H1 (cell line): ENCODE data around the gene TUT1. TPM values are rescaled to one million over a fixed set of nuclear protein-coding genes. Genes with fewer than 3 reads are reported as not detected.

Source experiments
- CTCF ChIA-PET: fragments of 300-600 bp; sonication (Branson Sonifier 250); formaldehyde crosslinking; loops from one replicate; lab custom pipeline; 2021; ENCODE audit not compliant: partially characterized antibody; lab: Charles Lee
- POLR2A ChIA-PET: fragments of 300-600 bp; sonication (Branson Sonifier 250); formaldehyde crosslinking; loops from one replicate; lab custom pipeline; 2021; ENCODE audit warnings: inconsistent platforms; ENCODE audit not compliant: partially characterized antibody; lab: Charles Lee
- DNase-seq, 2 experiments: peaks; one replicate each; pipeline versions ENCODE4 v3.0.0 to v3.0.0-alpha.2; 2010 to 2022; ENCODE audit warnings: low spot score in 2 of 2, low read depth in 1 of 2, mixed read lengths in 1 of 2
- FAIRE-seq: peaks from 2 replicates; lab custom pipeline; 2011; peaks lifted over from hg19 to GRCh38; lab: Jason Lieb, UNC
- H2AFZ ChIP-seq: 2 replicates; pipeline ENCODE4 v1.8.1; 2012; ENCODE audit warnings: low read length, inconsistent platforms
- H2AK5ac ChIP-seq: 2 replicates; pipeline ENCODE4 v1.6.1; 2013; ENCODE audit warnings: low read depth, low read length
- H2BK120ac ChIP-seq: replicated peaks from 2 replicates; pipeline ENCODE3; 2013; ENCODE audit warnings: low read depth, low read length, inconsistent platforms
- H2BK12ac ChIP-seq: 2 replicates; pipeline ENCODE4 v1.6.1; 2013; ENCODE audit warnings: low read depth, low read length
- H2BK15ac ChIP-seq: 2 replicates; pipeline ENCODE4 v1.6.1; 2013; ENCODE audit warnings: low read length
- H2BK20ac ChIP-seq: 2 replicates; pipeline ENCODE4 v1.6.1; 2013; ENCODE audit warnings: low read length
- H2BK5ac ChIP-seq: 2 replicates; pipeline ENCODE4 v1.6.1; 2013; ENCODE audit warnings: low read depth, low read length
- H3K14ac ChIP-seq: 2 replicates; pipeline ENCODE4 v1.6.1; 2013; ENCODE audit warnings: inconsistent platforms; ENCODE audit not compliant: insufficient read length
- H3K18ac ChIP-seq: 2 replicates; pipeline ENCODE4 v1.6.1; 2013; ENCODE audit warnings: low read length; ENCODE audit errors: extremely low read depth
- H3K23ac ChIP-seq: 2 replicates; pipeline ENCODE4 v1.6.1; 2013; ENCODE audit warnings: inconsistent platforms; ENCODE audit not compliant: insufficient read length
- H3K23me2 ChIP-seq: 2 replicates; pipeline ENCODE4 v1.6.1; 2013; ENCODE audit warnings: low read depth, low read length
- H3K27ac ChIP-seq: 2 replicates; pipeline ENCODE4 v1.6.1; 2011; ENCODE audit warnings: low read depth, low read length, inconsistent platforms
- H3K27me3 ChIP-seq, 4 experiments: replicated peaks in 1 of 4; 1 replicate in 1 of 4; 2 replicates in 3 of 4; pipeline versions ENCODE4 v1.6.1 to v1.8.1; 2011 to 2013; ENCODE audit warnings: low read length in 3 of 4, mild to moderate bottlenecking in 3 of 4, inconsistent platforms in 2 of 4, mixed read lengths in 2 of 4, moderate library complexity in 1 of 4; ENCODE audit not compliant: control insufficient read depth in 3 of 4, insufficient read depth in 3 of 4; ENCODE audit errors: extremely low read depth in 1 of 4
- H3K36me3 ChIP-seq, 4 experiments: 2 replicates each; pipeline versions ENCODE4 v1.6.1 to v1.8.1; 2011 to 2013; ENCODE audit warnings: mild to moderate bottlenecking in 4 of 4, low read length in 3 of 4, moderate library complexity in 2 of 4, control low read depth in 1 of 4, inconsistent platforms in 1 of 4; ENCODE audit not compliant: insufficient read depth in 4 of 4, control insufficient read depth in 2 of 4
- H3K4ac ChIP-seq: replicated peaks from 2 replicates; pipeline ENCODE3; 2013; ENCODE audit warnings: low read length, low read depth, mixed read lengths, inconsistent platforms; ENCODE audit not compliant: insufficient read length
- H3K4me1 ChIP-seq, 4 experiments: replicated peaks in 1 of 4; 1 replicate in 1 of 4; 2 replicates in 3 of 4; pipeline versions ENCODE4 v1.6.1 to v1.8.1; 2011 to 2013; ENCODE audit warnings: low read length in 3 of 4, inconsistent platforms in 2 of 4, mixed read lengths in 1 of 4; ENCODE audit not compliant: insufficient read depth in 4 of 4, control insufficient read depth in 3 of 4
- H3K4me2 ChIP-seq, 2 experiments: 2 replicates each; pipeline versions ENCODE4 v1.6.1 to v1.8.1; 2011 to 2013; ENCODE audit warnings: low read depth in 2 of 2, low read length in 2 of 2, control low read depth in 1 of 2, inconsistent platforms in 1 of 2, mild to moderate bottlenecking in 1 of 2; ENCODE audit not compliant: insufficient read depth in 1 of 2
- H3K4me3 ChIP-seq, 4 experiments: fragments of 200-600, 300-600 bp in 1 of 4; sonication (generic), shearing (Covaris generic), sonication (Bioruptor Twin) in 1 of 4; 2 replicates each; pipeline versions ENCODE4 v1.5.1 to v1.8.1; 2011 to 2016; ENCODE audit warnings: low read length in 4 of 4, low read depth in 3 of 4, control low read depth in 2 of 4, inconsistent platforms in 2 of 4, mild to moderate bottlenecking in 2 of 4, mixed read lengths in 1 of 4, moderate library complexity in 1 of 4; ENCODE audit not compliant: insufficient read depth in 2 of 4; ENCODE audit errors: extremely low read depth in 1 of 4
- H3K56ac ChIP-seq: replicated peaks from 2 replicates; pipeline ENCODE3; 2013; ENCODE audit warnings: low read depth, mild to moderate bottlenecking, mixed read lengths, low read length, inconsistent platforms; ENCODE audit not compliant: insufficient read length
- H3K79me1 ChIP-seq: 2 replicates; pipeline ENCODE4 v1.6.1; 2013; ENCODE audit warnings: low read depth, low read length, control low read depth
- H3K79me2 ChIP-seq, 2 experiments: 2 replicates each; pipeline versions ENCODE4 v1.6.1 to v1.8.1; 2012 to 2013; ENCODE audit warnings: low read length in 2 of 2, mild to moderate bottlenecking in 2 of 2, inconsistent platforms in 1 of 2; ENCODE audit not compliant: insufficient read depth in 2 of 2, control insufficient read depth in 1 of 2
- H3K9ac ChIP-seq, 4 experiments: replicated peaks in 1 of 4; 1 replicate in 1 of 4; 2 replicates in 3 of 4; pipeline versions ENCODE4 v1.6.1 to v1.8.1; 2011 to 2013; ENCODE audit warnings: low read depth in 3 of 4, low read length in 3 of 4, control low read depth in 2 of 4, mild to moderate bottlenecking in 2 of 4, moderate library complexity in 2 of 4, inconsistent platforms in 1 of 4; ENCODE audit errors: extremely low read depth in 1 of 4
- H3K9me3 ChIP-seq, 2 experiments: 2 replicates each; pipeline versions ENCODE4 v1.6.1 to v1.8.1; 2012 to 2013; ENCODE audit warnings: mild to moderate bottlenecking in 2 of 2, moderate library complexity in 2 of 2, control low read depth in 1 of 2, inconsistent platforms in 1 of 2, low read depth in 1 of 2, low read length in 1 of 2, mixed read lengths in 1 of 2; ENCODE audit not compliant: insufficient read depth in 2 of 2
- H4K20me1 ChIP-seq, 2 experiments: replicated peaks in 1 of 2; 2 replicates each; pipeline versions ENCODE3 to v1.8.1; 2011 to 2013; ENCODE audit warnings: inconsistent platforms in 2 of 2, low read length in 2 of 2, mild to moderate bottlenecking in 1 of 2; ENCODE audit not compliant: insufficient read depth in 2 of 2, control insufficient read depth in 1 of 2
- H4K5ac ChIP-seq: 2 replicates; pipeline ENCODE4 v1.6.1; 2013; ENCODE audit warnings: low read length, low read depth, mixed read lengths, inconsistent platforms; ENCODE audit not compliant: insufficient read length
- H4K8ac ChIP-seq: 2 replicates; pipeline ENCODE4 v1.8.0; 2013; ENCODE audit warnings: mild to moderate bottlenecking, moderate library complexity, low read length, inconsistent platforms; ENCODE audit not compliant: insufficient read depth; ENCODE audit errors: extremely low read depth
- H4K91ac ChIP-seq: replicated peaks from 2 replicates; pipeline ENCODE3; 2013; ENCODE audit warnings: low read length, mixed read lengths, inconsistent platforms; ENCODE audit not compliant: insufficient read length
- ASH2L ChIP-seq: fragments of 200-600, 300-600 bp; sonication (generic); IDR thresholded peaks from one replicate; pipeline ENCODE4 v1.7.1; 2017; ENCODE audit warnings: low read length
- POLR2A ChIP-seq, 2 experiments: IDR thresholded peaks; 1 replicate in 1 of 2; 2 replicates in 1 of 2; pipeline ENCODE4 v1.6.1; 2011; ENCODE audit warnings: low read depth in 2 of 2, low read length in 2 of 2, mild to moderate bottlenecking in 2 of 2; ENCODE audit errors: control extremely low read depth in 1 of 2
- SAP30 ChIP-seq: fragments of 300-600 bp; sonication (generic); IDR thresholded peaks from 2 replicates; pipeline ENCODE4 v1.7.1; 2012; ENCODE audit warnings: low read length, moderate library complexity, mild to moderate bottlenecking, inconsistent platforms; ENCODE audit not compliant: insufficient read depth, insufficient replicate concordance
- TEAD4 ChIP-seq: IDR thresholded peaks from 2 replicates; pipeline ENCODE4 v1.6.1; 2012; ENCODE audit warnings: low read depth, low read length, inconsistent platforms, mixed read lengths
- WGBS, 2 experiments: shearing (Covaris generic) in 1 of 2; methylation state at CpG; one replicate each; pipeline versions ENCODE4 v1.1.6 to v1.1.7; 2013 to 2015; ENCODE audit warnings: low lambda C conversion rate in 2 of 2, mixed read lengths in 2 of 2, inconsistent platforms in 1 of 2, low coverage in 1 of 2, missing lambda C conversion rate in 1 of 2; ENCODE audit not compliant: insufficient replicate concordance in 2 of 2, insufficient coverage in 1 of 2, insufficient read length in 1 of 2; ENCODE audit errors: extremely low coverage in 1 of 2, missing lambda C conversion rate in 1 of 2; 5-methylcytosine and 5-hydroxymethylcytosine counted together
- long read RNA-seq, 2 experiments: library from RNA in 1 of 2; library from capped mRNA in 1 of 2; stranded (forward); transcript quantifications; one replicate each; pipeline ENCODE4 v2.0.0, GENCODE V29; 2021; ENCODE audit warnings: inconsistent platforms in 1 of 2
- polyA minus RNA-seq, 3 experiments: library from RNA; depleted of rRNA, polyadenylated mRNA; stranded (reverse); fragments of >200 nt; gene quantifications; 1 replicate in 2 of 3; 2 replicates in 1 of 3; pipeline ENCODE4 v1.2.3, GENCODE V29; 2011
- polyA plus RNA-seq, 7 experiments: library from polyadenylated mRNA; depleted of rRNA in 3 of 7; stranded (reverse) in 5 of 7; unstranded in 2 of 7; fragments of >200 nt in 5 of 7; fragments of 200-250 nt in 2 of 7; gene quantifications; 1 replicate in 5 of 7; 2 replicates in 1 of 7; 4 replicates in 1 of 7; pipeline versions ENCODE4 v1.2.1 to v1.2.3, GENCODE V29; 2011 to 2013; ENCODE audit warnings: missing spikeins in 2 of 7, mixed read lengths in 2 of 7
- total RNA-seq: library from RNA; stranded (reverse); fragmentation: NEBNext Ultra II Directional; extraction: Animal tissue kit (Norgen Biotek cat#: 25700); gene quantifications from 2 replicates; pipeline ENCODE4 v1.2.1, GENCODE V29; 2021

Gene TUT1, protein sequence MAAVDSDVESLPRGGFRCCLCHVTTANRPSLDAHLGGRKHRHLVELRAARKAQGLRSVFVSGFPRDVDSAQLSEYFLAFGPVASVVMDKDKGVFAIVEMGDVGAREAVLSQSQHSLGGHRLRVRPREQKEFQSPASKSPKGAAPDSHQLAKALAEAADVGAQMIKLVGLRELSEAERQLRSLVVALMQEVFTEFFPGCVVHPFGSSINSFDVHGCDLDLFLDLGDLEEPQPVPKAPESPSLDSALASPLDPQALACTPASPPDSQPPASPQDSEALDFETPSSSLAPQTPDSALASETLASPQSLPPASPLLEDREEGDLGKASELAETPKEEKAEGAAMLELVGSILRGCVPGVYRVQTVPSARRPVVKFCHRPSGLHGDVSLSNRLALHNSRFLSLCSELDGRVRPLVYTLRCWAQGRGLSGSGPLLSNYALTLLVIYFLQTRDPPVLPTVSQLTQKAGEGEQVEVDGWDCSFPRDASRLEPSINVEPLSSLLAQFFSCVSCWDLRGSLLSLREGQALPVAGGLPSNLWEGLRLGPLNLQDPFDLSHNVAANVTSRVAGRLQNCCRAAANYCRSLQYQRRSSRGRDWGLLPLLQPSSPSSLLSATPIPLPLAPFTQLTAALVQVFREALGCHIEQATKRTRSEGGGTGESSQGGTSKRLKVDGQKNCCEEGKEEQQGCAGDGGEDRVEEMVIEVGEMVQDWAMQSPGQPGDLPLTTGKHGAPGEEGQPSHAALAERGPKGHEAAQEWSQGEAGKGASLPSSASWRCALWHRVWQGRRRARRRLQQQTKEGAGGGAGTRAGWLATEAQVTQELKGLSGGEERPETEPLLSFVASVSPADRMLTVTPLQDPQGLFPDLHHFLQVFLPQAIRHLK
- 24.6 and 31.5 TPM in 2 replicates for total RNA-seq
- 17.8 and 26.2 TPM in 2 replicates for polyA plus RNA-seq (2011; rRNA removed)
- 24.2 TPM for polyA plus RNA-seq (2011; cell fraction: cytosol; rRNA removed)
- polyA plus RNA-seq (2011; cell fraction: nucleus; rRNA removed): 41.6 TPM
- 20.8 to 24.7 TPM (median 23.1 TPM) in 4 replicates for polyA plus RNA-seq (2012, experiment 1 of 2)
- polyA plus RNA-seq (2012, experiment 2 of 2): 20.4 TPM
- polyA plus RNA-seq (2013, experiment 1 of 2): 15.5 TPM
- polyA plus RNA-seq (2013, experiment 2 of 2): 13.2 TPM
- 10.0 and 16.4 TPM in 2 replicates for polyA minus RNA-seq (2011; rRNA and poly(A)+ RNA removed)
- 7.1 TPM for polyA minus RNA-seq (2011; cell fraction: cytosol; rRNA and poly(A)+ RNA removed)
- 8.6 TPM for polyA minus RNA-seq (2011; cell fraction: nucleus; rRNA and poly(A)+ RNA removed)
- long read RNA-seq, experiment 1, partial matches to known transcripts: 4 of 6 reads
- long read RNA-seq, experiment 1, other reads (novel, unspliced or antisense): 1 of 6 reads
- long read RNA-seq, experiment 2, transcript TUT1-202 (9 exons, 2,826 nt): major isoform, 8 of 18 reads
- long read RNA-seq, experiment 2, partial matches to known transcripts: 0 of 18 reads
- long read RNA-seq, experiment 2, other reads (novel, unspliced or antisense): 10 of 18 reads

DNA sequence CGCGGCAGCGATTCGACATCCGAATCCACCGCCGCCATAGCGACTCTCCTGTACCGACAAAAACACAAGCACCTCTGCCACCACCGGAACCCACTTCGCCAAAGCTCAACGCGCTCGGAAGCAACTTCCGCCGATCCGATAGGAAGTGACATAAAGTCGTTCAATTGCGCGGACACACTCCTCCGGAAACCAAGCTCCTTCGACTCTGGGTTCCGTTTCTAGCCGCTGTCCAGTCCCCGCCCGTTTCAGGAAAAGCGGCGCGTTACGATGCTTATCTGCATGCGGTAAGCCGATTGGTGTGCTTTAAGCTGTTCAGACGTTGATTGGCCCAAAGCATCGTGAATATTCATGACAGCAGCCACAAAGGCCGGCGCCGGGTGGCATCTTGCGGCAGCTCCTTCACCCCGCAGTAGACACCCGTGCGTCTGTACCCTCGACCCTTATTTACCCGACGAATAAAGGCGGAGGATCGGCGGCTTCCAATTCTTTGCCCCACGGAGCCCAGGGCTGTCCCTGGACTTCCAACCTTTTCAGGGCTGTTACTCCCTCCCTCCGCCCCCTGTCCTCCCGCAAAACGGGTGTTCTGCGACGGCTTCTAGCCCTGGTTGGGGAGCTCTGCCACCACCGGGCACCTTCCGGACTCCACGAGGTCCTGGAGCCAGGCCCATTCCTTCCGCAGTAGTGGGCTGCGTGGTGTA lies at the start of gene TUT1:
TUT1 (minus strand) TSS at position 76 of the 698 bp plus-strand sequence; CDS start at position 38, 38 bp downstream.
- H2AK5ac ChIP-seq: peak within 1 kb of the TSS; percentile 87; the same call in 1 of the 2 replicates
- no peak within 1 kb of the TSS for H3K23ac ChIP-seq
- CTCF ChIA-PET: interaction anchor here (0.8 to 7.2 kb wide), 25 partner anchors 9 to 1660 kb away, joined by 3 to 97 read pairs (median 4); partner anchors contain the start of genes C11orf98, CSKMT, EML3 and MTA2
- H4K8ac ChIP-seq: peak within 1 kb of the TSS; percentile 90
- H3K23me2 ChIP-seq: peaks cover 6% of the 10 kb centered on the region
- no peak within 1 kb of the TSS for H4K91ac ChIP-seq
- H3K4ac ChIP-seq: peak within 1 kb of the TSS; percentile 23
- H3K9ac ChIP-seq: peak within 1 kb of the TSS; percentile 73 to 90 (median 80)
- peak within 1 kb of the TSS; percentile 57; the same call in 1 of the 2 replicates for H2BK5ac ChIP-seq
- H2BK20ac ChIP-seq: no peak within 1 kb of the TSS
- H2BK15ac ChIP-seq: peak within 1 kb of the TSS; percentile 85
- peaks cover 0 to 14% of the 10 kb centered on the region in 2 experiments; a peak in 2 of 4 replicates for H3K79me2 ChIP-seq
- peak within 1 kb of the TSS; percentile 78; the same call in 1 of the 2 replicates for H2BK12ac ChIP-seq
- no peaks in the 10 kb centered on the region for H3K79me1 ChIP-seq
- peaks cover 0 to 3% (median under 1%) of the 10 kb centered on the region in 4 experiments; a peak in 5 of 7 replicates for H3K4me1 ChIP-seq
- no peaks in the 10 kb centered on the region for H3K9me3 ChIP-seq
- H3K4me3 ChIP-seq: peak within 1 kb of the TSS; percentile 89 to 97 (median 94)
- peak within 1 kb of the TSS; percentile 25 for H4K5ac ChIP-seq
- POLR2A ChIA-PET: interaction anchor here (0.6 to 12.3 kb wide), 51 partner anchors 8 to 722 kb away, joined by 3 to 235 read pairs (median 6); partner anchors contain the start of genes B3GAT3, BSCL2, C11orf98 and CSKMT
- H3K14ac ChIP-seq: no peak within 1 kb of the TSS
- peak within 1 kb of the TSS; percentile 67 for H3K56ac ChIP-seq
- peak; percentile 87 for FAIRE-seq
- H3K27me3 ChIP-seq: no peaks in the 10 kb centered on the region
- peak within 1 kb of the TSS; percentile 87 to 90 for H3K4me2 ChIP-seq
- peak; percentile 93 to 97 for DNase-seq
- H3K18ac ChIP-seq: peak within 1 kb of the TSS; percentile 49
- peaks cover 19 to 50% (median 24%) of the 10 kb centered on the region in 4 experiments for H3K36me3 ChIP-seq
- no peak within 1 kb of the TSS for H2BK120ac ChIP-seq
- peak within 1 kb of the TSS; percentile 72 for H3K27ac ChIP-seq
- WGBS, 2 experiments: 2% methylated on average over 58 of the region's 58 CpGs; no CpG with 5 or more reads in 1 of the 2 experiments
- H2AFZ ChIP-seq: no peak within 1 kb of the TSS
- H4K20me1 ChIP-seq: peaks cover 1 to 6% of the 10 kb centered on the region in 2 experiments
- TF ChIP-seq TEAD4: 0 out of 2 replicates have a peak, but pooled peaks have one; percentile 3
- TF ChIP-seq ASH2L: peak; percentile 94
- peak; percentile 91 to 93 for TF ChIP-seq POLR2A (IDR thresholded peaks at IDR 0.05; ENCODE audit: control extremely low read depth in 1 of 2, low read depth in 2 of 2, low read length in 2 of 2)
- peak; percentile 71 for TF ChIP-seq SAP30
